ENCODE results near the gene TBC1D26. TPM values are rescaled to one million over a fixed set of nuclear protein-coding genes. Genes with fewer than 3 reads are reported as not detected.
"Not testable (repeated sequence)": the region's sequence is repeated elsewhere in the genome, so short reads cannot be mapped to it uniquely, and the experiment has no call there.

The TBC1D26 gene
- total RNA-seq, 4 donors from 2014 or later: 0.24 TPM; not detected in 3

DNA sequence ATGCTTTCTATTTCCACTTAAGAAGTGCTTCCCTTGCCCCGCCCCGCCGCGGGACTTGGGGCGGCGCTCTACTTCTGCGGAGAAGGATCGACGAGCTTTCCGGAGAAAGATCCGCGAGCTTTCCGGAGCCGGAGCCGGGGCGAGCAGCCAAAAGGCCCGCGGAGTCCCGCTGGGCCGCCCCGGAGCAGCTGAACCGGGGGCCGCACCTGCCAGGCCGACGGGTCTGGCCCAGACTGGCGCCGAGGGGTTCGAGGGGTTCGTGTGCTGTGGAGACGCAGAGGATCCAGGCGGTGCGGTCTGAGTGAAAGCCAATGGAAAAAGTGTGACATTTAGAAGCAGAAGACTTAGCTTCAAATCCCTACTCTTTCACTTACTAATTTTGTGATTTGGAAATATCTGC lies 50.8 kb downstream of the TBC1D26 start:
- ATAC-seq (ENCODE audit: low FRiP score) (peak; percentile 54), DNase-seq (ENCODE audit: low spot score) (peak; percentile 29)
- TF ChIP-seq, protein P1, sequence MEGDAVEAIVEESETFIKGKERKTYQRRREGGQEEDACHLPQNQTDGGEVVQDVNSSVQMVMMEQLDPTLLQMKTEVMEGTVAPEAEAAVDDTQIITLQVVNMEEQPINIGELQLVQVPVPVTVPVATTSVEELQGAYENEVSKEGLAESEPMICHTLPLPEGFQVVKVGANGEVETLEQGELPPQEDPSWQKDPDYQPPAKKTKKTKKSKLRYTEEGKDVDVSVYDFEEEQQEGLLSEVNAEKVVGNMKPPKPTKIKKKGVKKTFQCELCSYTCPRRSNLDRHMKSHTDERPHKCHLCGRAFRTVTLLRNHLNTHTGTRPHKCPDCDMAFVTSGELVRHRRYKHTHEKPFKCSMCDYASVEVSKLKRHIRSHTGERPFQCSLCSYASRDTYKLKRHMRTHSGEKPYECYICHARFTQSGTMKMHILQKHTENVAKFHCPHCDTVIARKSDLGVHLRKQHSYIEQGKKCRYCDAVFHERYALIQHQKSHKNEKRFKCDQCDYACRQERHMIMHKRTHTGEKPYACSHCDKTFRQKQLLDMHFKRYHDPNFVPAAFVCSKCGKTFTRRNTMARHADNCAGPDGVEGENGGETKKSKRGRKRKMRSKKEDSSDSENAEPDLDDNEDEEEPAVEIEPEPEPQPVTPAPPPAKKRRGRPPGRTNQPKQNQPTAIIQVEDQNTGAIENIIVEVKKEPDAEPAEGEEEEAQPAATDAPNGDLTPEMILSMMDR (IDR thresholded peaks at IDR 0.05): no peak

DNA sequence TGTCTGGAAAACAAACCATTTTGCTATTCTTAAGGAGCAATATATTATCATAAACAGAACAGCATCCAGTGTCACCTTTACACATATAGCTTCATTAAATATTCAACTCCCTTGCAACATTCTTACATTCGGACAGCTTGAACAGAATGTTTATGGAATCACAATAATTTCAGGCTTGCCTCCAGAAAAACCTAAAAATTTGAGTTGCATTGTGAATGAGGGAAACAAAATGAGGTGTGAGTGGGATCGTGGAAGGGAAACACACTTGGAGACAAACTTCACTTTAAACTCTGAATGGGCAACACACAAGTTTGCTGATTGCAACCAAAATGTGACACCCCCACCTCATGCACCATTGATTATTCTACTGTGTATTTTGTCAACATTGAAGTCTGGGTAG lies 51.4 kb downstream of the TBC1D26 start:
- ATAC-seq (ENCODE audit: low FRiP score): no peak
- TF ChIP-seq, protein P1 (IDR thresholded peaks at IDR 0.05): no peak
- no peak for DNase-seq (ENCODE audit: low spot score)

DNA sequence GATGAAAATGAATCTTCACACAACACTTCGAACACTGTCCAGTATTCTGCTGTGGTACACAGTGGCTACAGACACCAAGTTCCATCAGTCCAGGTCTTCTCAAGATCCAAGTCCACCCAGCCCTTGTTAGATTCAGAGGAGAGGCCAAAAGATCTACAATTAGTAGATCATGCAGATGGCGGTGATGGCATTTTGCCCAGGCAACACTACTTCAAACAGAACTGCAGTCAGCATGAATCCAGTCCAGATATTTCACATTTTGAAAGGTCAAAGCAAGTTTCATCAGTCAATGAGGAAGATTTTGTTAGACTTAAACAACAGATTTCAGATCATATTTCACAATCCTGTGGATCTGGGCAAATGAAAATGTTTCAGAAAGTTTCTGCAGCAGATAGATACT lies 52.3 kb downstream of the TBC1D26 start:
- DNase-seq (ENCODE audit: low spot score): peak; percentile 76
- ATAC-seq (ENCODE audit: low FRiP score): not testable (repeated sequence)

DNA sequence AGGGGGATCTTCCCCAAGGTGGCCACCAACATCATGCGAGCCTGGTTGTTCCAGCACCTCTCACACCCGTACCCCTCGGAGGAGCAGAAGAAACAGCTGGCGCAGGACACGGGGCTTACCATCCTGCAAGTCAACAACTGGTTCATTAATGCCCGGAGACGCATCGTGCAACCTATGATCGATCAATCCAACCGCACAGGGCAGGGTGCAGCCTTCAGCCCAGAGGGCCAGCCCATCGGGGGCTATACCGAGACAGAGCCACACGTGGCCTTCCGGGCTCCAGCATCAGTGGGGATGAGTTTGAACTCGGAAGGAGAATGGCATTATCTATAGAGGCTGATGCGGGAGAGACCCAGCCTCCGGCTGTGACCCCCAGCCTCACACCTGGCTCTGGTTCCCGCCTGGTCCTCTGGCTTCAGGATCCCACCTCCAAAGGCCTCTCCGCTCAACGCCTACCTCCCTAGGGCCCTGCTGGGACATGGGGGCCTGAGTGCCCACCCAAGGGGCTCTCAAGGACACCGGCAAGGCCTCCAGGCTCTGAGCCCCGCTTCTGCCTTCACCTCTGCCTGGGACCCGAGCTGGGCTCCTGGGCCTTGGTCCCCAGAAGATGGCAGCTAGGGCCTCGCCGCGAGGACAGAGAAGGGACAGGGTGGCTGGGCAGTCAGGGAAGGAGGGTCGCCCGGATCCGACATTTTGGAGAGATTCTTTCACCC lies 55.4 kb downstream of the TBC1D26 start:
- DNase-seq (ENCODE audit: low spot score); ATAC-seq (ENCODE audit: low FRiP score): not testable (repeated sequence)

DNA sequence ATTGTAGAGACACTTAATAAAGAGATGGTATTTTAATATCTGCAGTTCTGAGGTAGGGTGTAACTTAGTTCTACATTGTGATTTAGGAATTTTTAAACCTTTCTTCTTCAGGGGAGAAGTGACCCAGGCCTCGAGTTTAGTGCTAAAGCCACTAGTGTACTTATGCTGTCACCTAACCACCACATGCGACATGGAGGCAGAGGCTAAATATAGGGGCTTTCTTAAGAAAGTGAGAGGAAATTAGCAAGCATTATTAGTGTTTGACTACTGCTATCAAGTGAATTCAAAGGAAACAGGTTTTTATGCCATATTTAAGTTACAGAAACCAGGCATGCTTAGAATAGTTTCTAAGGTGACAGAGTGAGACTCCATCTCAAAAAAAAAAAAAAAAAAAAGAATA lies 56.3 kb downstream of the TBC1D26 start:
- not testable (repeated sequence) for ATAC-seq (ENCODE audit: low FRiP score); DNase-seq (ENCODE audit: low spot score)

Small RNAs within 50 kb of the gene (small RNA-seq; reads per million reads assigned to genes)
- gene AC015922.1 (not detected), gene RNA5SP436 (not detected)

Other genes starting within 250 kb of the TBC1D26 start
- gene TVP23C, start 168.8 kb upstream of the TBC1D26 start, total RNA-seq: 10 to 100 TPM in 3 of 4 donors, 1 to 10 TPM in 1; 8.4 to 24.0 (median 14.5) TPM
- gene FBXW10B, start 112.6 kb upstream of the TBC1D26 start, total RNA-seq: 1 to 10 TPM; 1.1 to 8.0 (median 3.0) TPM
- gene TRIM16, start 48.0 kb upstream of the TBC1D26 start, total RNA-seq: 10 to 100 TPM; 20.2 to 36.7 (median 25.5) TPM
- 10 to 100 TPM; 11.9 to 28.9 (median 19.1) TPM for gene ZNF286A, start 32.5 kb upstream of the TBC1D26 start, total RNA-seq
- gene ADORA2B, start 212.8 kb downstream of the TBC1D26 start, total RNA-seq: 1 to 10 TPM in 2 of 4 donors, under 1 TPM in 1, not detected in 1; 0.82 to 5.6 (median 2.1) TPM